Activated T-cell treated with anti-CD3 and anti-CD28 coated beads for 4 hours (primary cell): ENCODE results near the gene TAX1BP3.
"Not testable (repeated sequence)": the region's sequence is repeated elsewhere in the genome, so short reads cannot be mapped to it uniquely, and the experiment has no call there.

Source experiments
- DNase-seq: peaks from one replicate; pipeline ENCODE4 v3.0.0-alpha.2; 2020

Gene TAX1BP3, protein sequence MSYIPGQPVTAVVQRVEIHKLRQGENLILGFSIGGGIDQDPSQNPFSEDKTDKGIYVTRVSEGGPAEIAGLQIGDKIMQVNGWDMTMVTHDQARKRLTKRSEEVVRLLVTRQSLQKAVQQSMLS

GRCh38 chr17:3668279-3669084 lies at the start of gene TAX1BP3, which contains the start of gene EMC6:
Gene TAX1BP3, minus strand, starts transcription at chr17:3668578. Its CDS starts 52 bp downstream, at chr17:3668526.
Gene EMC6, plus strand, starts transcription at chr17:3668812. Its CDS starts 335 bp downstream, at chr17:3669147.
- peak; percentile 97 for DNase-seq

DNA sequence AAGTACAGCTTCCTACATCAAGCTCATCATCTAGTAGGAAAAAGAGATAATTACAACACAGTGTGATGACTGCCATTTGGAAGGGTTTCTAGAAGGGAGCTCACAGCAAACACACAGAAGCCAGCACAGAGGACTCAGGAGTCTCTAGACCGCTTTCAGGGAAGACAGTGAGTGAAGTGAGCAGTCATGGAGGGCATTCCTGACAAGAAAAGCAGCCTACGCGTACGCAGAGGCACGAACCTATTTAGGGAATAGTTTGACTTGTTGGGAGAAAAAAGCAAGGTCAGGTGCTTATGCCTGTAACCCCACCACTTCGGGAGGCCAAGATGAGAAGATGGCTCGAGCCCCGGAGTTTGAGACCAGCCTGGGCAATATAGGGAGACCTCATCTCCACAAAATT lies 46.9 kb upstream of the TAX1BP3 start:
- DNase-seq, result no peak

DNA sequence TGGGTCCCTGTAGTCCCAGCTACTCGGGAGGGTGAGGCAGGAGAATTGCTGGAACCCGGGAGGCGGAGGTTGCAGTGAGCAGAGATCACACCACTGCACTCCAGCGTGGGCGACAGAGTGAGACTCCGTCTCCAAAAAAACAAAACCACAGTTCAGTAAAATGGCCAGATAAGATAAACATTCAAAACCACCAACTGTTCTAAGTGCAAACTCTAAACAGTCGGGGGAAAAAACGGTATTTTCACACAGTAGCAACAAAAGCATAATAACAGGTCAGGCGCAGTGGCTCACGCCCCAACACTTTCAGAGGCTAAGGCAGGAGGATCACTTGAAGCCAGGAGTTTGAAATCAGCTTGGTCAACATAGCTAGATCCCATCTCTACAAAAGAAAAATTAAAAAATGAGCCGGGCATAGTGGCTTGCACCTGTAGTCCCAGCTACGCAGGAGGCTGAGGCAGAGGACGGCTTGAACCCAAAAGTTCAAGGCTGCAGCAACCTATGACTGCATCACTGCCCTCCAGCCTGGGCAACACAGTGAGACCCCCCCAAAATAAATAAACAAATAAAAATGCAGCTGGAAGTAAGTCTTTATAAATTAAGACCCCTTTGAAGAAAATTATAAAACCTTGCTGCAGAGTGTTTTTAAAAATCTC lies 44.6 kb upstream of the TAX1BP3 start:
- no peak for DNase-seq

DNA sequence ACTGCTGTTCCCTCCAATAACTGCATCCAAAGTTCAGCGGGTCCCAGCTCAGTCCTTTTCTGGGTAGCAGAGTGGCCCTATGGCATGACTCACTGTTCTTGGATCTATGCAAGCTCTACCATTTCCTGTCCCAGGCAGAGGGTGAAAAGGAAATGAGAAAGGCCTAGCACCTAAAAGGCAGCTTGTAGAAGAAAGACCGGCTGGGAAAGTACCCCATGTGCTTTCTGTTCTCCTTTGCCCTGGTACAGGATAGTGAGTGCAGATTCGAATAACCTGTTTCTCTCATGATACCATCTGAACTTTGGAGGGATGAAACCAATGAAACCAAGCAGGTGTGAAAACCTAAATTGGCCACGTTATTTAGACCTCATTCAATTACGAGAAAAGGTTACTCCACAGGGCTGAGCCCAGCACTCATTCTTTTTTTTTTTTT lies 42.6 kb upstream of the TAX1BP3 start:
- peak; percentile 52 for DNase-seq

GRCh38 chr17:3708366-3708765 lies 40.0 kb upstream of the TAX1BP3 start:
- DNase-seq, result no peak

- DNase-seq, result not testable (repeated sequence)
Observed at GRCh38 chr17:3705718-3705984, 37.3 kb upstream of the TAX1BP3 start.

GRCh38 chr17:3704931-3705717 lies 36.7 kb upstream of the TAX1BP3 start:
- no peak for DNase-seq

DNA sequence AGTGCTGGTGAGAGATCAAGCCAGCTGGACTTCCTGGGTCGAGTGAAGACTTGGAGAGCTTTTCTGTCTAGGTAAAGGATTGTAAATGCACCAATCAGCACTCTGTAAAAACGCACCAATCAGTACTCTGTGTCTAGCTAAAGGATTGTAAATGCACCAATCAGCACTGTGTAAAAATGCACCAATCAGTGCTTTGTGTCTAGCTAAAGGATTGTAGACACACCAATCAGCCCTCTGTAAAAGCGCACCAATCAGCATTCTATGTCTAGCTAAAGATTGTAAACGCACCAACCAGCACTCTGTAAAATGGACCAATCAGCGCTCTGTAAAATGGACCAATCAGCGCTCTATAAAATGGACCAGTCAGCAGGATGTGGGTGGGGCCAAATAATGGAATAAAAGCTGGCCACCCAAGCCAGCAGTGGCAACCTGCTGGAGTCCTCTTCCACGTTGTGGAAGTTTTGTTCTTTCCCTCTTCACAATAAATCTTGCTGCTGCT lies 33.7 kb upstream of the TAX1BP3 start:
- not testable (repeated sequence) for DNase-seq

DNA sequence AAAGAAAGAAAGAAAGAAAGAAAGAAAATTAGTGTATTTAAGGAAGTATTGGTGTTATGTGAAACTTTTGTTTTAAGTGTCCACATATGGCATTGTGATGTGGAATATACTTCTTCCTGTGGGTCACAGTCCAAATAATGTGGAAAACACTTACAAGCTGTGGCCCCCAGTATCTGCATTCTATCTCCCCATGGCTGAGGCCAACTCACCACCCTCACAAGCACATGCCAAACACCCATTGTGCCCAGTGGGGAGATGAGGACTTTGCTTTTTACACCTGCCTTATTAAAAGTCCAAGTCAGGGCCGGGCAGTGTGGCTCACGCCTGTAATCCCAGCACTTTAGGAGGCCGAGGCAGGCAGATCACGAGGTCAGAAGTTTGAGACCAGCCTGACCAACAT lies 31.6 kb upstream of the TAX1BP3 start:
- DNase-seq, result no peak

- DNase-seq, result no peak
Observed at GRCh38 chr17:3698139-3698538, 29.8 kb upstream of the TAX1BP3 start.

DNA sequence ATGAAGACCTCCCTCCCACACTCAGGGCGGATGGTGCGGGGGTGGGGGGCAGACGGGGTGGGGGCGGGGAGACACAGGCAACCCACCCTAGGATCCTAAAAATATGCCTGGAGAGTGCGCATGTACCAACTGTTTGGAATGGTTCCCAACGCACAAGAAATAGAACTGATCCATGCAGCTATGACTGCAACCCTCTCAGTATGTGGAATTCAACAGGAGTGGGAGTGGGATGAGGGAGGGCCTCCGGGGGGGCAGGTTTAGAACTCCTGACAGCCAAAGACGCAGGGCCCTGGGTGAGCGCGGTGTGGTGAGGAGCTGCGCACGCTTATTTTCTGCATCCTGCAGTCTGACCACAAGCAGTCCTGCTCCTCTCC lies 28.7 kb upstream of the TAX1BP3 start:
- DNase-seq, result no peak

- DNase-seq, result peak; percentile 11
Observed at GRCh38 chr17:3695723-3696411, 27.5 kb upstream of the TAX1BP3 start, which contains the start of gene P2RX5. Gene P2RX5, minus strand, starts transcription at chr17:3696155. Its CDS starts 150 bp downstream, at chr17:3696005.

- DNase-seq, result no peak
Observed at GRCh38 chr17:3695129-3695722, 26.8 kb upstream of the TAX1BP3 start.

DNA sequence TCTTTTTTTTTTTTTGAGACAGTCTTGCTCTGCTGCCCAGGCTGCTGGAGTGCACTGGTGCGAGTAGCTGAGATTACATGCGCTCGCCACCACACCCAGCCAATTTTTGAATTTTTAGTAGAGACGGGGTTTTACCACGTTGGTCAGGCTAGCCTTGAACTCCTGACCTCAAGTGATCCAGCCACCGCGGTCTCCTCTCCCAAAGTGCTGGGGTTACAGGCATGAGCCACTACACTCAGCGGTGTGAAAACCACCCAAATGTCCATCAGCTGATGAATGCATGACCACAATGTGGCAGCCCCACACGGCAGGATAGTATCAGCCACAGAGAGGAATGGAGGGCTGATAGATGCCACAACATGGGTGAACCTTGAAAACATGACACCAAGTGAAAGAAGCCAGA lies 25.5 kb upstream of the TAX1BP3 start:
- DNase-seq, result no peak

- DNase-seq, result no peak
Observed at GRCh38 chr17:3693141-3693540, 24.8 kb upstream of the TAX1BP3 start.

DNA sequence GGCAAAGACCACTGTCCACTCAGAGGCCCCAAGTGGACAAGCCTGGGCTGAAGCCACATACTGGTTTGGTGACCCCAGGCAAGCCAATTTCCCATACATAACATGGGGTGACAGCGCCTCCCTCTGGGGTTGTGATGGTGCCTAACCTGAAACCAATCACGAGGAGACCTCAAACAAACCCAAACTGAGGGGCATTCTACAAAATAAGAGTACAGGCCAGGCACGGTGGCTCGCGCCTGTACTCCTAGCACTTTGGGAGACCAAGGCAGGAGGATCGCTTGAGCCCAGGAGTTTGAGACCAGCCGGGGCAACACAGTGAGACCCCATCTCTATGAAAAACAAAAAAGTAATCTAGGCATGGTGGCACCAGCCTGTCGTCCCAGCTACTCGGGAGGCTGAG lies 24.0 kb upstream of the TAX1BP3 start:
- DNase-seq, result no peak

DNA sequence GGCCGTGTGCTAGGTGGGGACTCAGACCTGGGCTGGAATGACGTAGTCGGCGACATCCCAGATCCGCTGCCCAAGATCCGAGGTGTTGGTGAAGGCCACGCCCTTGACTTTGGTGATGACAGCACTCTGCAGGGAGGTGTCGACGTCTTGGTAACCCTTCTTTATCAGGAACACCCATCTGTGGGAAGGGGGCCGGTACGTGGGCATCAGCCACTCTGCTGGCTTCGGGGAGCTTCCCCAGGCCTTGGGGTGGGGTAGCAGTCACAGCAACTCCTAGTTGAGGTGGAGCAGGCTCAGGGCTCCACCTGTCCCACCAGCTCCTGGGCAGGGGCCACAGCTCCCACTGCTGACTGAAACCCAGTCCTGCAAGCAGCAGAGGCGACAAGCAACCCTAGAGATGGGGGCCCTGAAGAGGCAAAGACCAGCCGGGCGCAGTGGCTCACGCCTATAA lies 23.3 kb upstream of the TAX1BP3 start:
- no peak for DNase-seq

DNA sequence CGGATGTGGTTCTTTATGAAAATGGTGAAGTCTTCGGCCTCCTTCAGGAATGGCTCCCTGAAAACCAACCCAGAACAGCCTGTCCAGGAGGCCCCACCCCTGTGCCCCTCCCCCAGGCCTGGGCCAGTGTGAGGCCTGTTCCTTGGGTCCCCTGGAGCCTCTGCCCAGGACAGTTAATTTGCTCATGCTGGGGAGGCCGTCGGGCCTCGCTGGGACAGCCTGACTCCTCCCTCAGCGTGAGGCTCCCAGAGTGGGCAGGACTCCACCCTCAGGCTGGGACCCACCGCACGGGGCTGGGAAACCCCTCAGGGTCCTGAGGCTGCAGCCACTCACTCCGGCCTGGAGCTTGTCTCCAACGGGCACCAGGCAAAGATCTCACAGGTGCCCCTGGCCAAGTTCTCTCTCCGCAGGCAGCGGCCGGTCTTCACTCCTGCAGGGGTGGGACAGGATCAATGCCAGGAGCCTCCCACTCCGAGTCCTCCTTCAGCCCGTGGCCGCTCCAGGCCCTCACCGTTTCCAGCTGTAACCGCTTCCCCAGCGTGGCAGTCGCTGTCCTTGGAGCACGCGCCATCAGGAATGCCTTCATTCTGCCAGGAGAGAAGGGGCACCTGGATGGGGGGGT lies 21.8 kb upstream of the TAX1BP3 start:
- DNase-seq, result no peak

DNA sequence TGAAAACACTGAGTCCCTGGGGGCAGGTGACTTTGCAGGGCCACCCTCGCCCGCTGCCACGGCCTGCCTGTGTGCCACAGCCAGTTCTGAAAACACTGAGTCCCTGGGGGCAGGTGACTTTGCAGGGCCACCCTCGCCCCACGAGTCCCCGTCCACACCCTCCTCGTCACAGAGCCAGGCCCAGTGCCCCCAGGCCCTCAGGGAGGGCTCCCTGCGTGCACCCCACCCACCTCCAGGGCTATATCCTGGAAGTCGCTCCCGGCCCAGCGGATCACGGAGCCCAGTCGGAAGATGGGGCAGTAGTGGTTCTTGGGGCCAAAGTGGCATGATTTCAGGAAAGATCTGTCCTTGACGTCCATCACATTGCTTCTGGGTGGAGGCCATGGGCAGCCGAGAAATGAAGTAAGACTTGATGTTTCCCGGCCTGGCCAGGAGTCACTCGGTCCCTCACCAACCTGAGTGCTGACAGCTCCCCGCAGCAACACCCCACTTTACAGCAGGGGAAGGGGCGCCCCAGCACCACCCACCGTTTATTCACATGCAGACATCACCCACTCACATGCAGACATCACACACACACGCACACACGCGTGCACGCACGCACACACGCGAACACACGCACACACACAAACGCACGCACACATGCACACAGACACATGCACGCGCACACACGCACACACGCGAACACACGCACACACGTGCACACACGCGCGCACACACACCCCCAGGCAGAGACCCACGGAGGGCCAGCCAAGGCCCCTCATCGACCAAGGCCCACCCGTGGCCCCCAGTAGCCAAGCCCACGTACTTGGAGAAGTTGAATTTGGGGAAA lies 21.1 kb upstream of the TAX1BP3 start:
- no peak for DNase-seq

GRCh38 chr17:3688852-3689261 lies 20.5 kb upstream of the TAX1BP3 start:
- no peak for DNase-seq
